H9 (cell line): ENCODE measurements around the gene LIN7A. TPM values are rescaled to one million over a fixed set of nuclear protein-coding genes. Genes with fewer than 3 reads are reported as not detected.

ENCODE experiments used
- DNase-seq: peaks from one replicate; pipeline ENCODE4 v3.0.0-alpha.2; 2017
- H2AFZ ChIP-seq: one replicate; pipeline ENCODE4 v1.6.1; 2013; ENCODE audit warnings: mild to moderate bottlenecking, low read length, control low read depth, moderate library complexity
- H2AK5ac ChIP-seq: 2 replicates; pipeline ENCODE4 v1.6.1; 2013; ENCODE audit warnings: low read length, control low read depth, mixed read lengths; ENCODE audit not compliant: insufficient read length
- H2BK120ac ChIP-seq: one replicate; pipeline ENCODE4 v1.6.1; 2013; ENCODE audit warnings: low read depth, mild to moderate bottlenecking, low read length, control low read depth, inconsistent platforms; ENCODE audit not compliant: poor library complexity, severe bottlenecking
- H2BK12ac ChIP-seq: 2 replicates; pipeline ENCODE4 v1.6.1; 2013; ENCODE audit warnings: low read length, control low read depth, mixed read lengths, low read depth; ENCODE audit not compliant: insufficient read length
- H2BK15ac ChIP-seq: 2 replicates; pipeline ENCODE4 v1.6.1; 2013; ENCODE audit warnings: low read depth, low read length, control low read depth
- H2BK20ac ChIP-seq: one replicate; pipeline ENCODE4 v1.6.1; 2013; ENCODE audit warnings: low read depth, mild to moderate bottlenecking, low read length, control low read depth, inconsistent platforms; ENCODE audit not compliant: poor library complexity, severe bottlenecking
- H2BK5ac ChIP-seq: 2 replicates; pipeline ENCODE4 v1.6.1; 2013; ENCODE audit warnings: low read length, control low read depth, mixed read lengths; ENCODE audit not compliant: insufficient read length
- H3K14ac ChIP-seq: 2 replicates; pipeline ENCODE4 v1.6.1; 2013; ENCODE audit warnings: low read length, control low read depth; ENCODE audit not compliant: insufficient read depth
- H3K18ac ChIP-seq: 2 replicates; pipeline ENCODE4 v1.6.1; 2013; ENCODE audit warnings: low read depth, mild to moderate bottlenecking, mixed read lengths, low read length, control low read depth; ENCODE audit not compliant: insufficient read length
- H3K23ac ChIP-seq: 2 replicates; pipeline ENCODE4 v1.6.1; 2013; ENCODE audit warnings: low read length, control low read depth, mixed read lengths, low read depth; ENCODE audit not compliant: insufficient read length
- H3K23me2 ChIP-seq: 2 replicates; pipeline ENCODE4 v1.6.1; 2013; ENCODE audit warnings: low read depth, mild to moderate bottlenecking, mixed read lengths, low read length, control low read depth; ENCODE audit not compliant: insufficient read length, poor library complexity, severe bottlenecking
- H3K27ac ChIP-seq: 2 replicates; pipeline ENCODE4 v1.5.1; 2013; ENCODE audit warnings: low read length, control low read depth, mixed read lengths, low read depth; ENCODE audit not compliant: insufficient read length
- H3K27me3 ChIP-seq: 2 replicates; pipeline ENCODE4 v1.6.1; 2013; ENCODE audit warnings: low read length, control low read depth, inconsistent platforms; ENCODE audit not compliant: insufficient read depth
- H3K4ac ChIP-seq: 2 replicates; pipeline ENCODE4 v1.6.1; 2013; ENCODE audit warnings: low read depth, mild to moderate bottlenecking, control low read depth, inconsistent platforms, low read length, moderate library complexity
- H3K4me1 ChIP-seq: 2 replicates; pipeline ENCODE4 v1.6.1; 2013; ENCODE audit warnings: low read length, control low read depth, inconsistent platforms; ENCODE audit not compliant: insufficient read depth
- H3K4me2 ChIP-seq: 2 replicates; pipeline ENCODE4 v1.6.1; 2013; ENCODE audit warnings: low read length, control low read depth, mixed read lengths; ENCODE audit not compliant: insufficient read length, insufficient read depth
- H3K56ac ChIP-seq: 2 replicates; pipeline ENCODE4 v1.6.1; 2013; ENCODE audit warnings: low read depth, mild to moderate bottlenecking, mixed read lengths, low read length, control low read depth; ENCODE audit not compliant: insufficient read length
- H3K79me1 ChIP-seq: 2 replicates; pipeline ENCODE4 v1.6.1; 2013; ENCODE audit warnings: low read depth, mild to moderate bottlenecking, moderate library complexity, low read length, control low read depth, inconsistent platforms; ENCODE audit not compliant: insufficient read depth, poor library complexity, severe bottlenecking
- H3K79me2 ChIP-seq: 2 replicates; pipeline ENCODE4 v1.6.1; 2013; ENCODE audit warnings: low read length, control low read depth, inconsistent platforms; ENCODE audit not compliant: insufficient read depth
- H3K9ac ChIP-seq: 2 replicates; pipeline ENCODE4 v1.6.1; 2013; ENCODE audit warnings: low read length, control low read depth, mixed read lengths; ENCODE audit not compliant: insufficient read length; ENCODE audit errors: extremely low read depth
- H3K9me3 ChIP-seq: one replicate; pipeline ENCODE4 v1.6.1; 2013; ENCODE audit warnings: low read depth, low read length, inconsistent platforms; ENCODE audit not compliant: control insufficient read depth
- H3T11ph ChIP-seq: one replicate; pipeline ENCODE4 v1.6.1; 2013; ENCODE audit warnings: mild to moderate bottlenecking, low read length, control low read depth, inconsistent platforms
- H4K20me1 ChIP-seq: one replicate; pipeline ENCODE4 v1.6.1; 2013; ENCODE audit not compliant: control insufficient read depth, insufficient read length, insufficient read depth
- H4K5ac ChIP-seq: 2 replicates; pipeline ENCODE4 v1.6.1; 2013; ENCODE audit warnings: low read depth, mild to moderate bottlenecking, mixed read lengths, low read length, control low read depth; ENCODE audit not compliant: insufficient read length
- H4K8ac ChIP-seq: replicated peaks from 2 replicates; pipeline ENCODE4 v1.6.1; 2013; ENCODE audit warnings: low read length, control low read depth, mixed read lengths, low read depth; ENCODE audit not compliant: insufficient read length
- H4K91ac ChIP-seq: 2 replicates; pipeline ENCODE4 v1.6.1; 2013; ENCODE audit warnings: low read depth, mild to moderate bottlenecking, moderate library complexity, mixed read lengths, low read length, control low read depth; ENCODE audit not compliant: insufficient read length
- H3K27ac Mint-ChIP-seq, 3 experiments: 2 replicates in 2 of 3; 3 replicates in 1 of 3; pipeline ENCODE4 v1.8.0; 2020 to 2021; ENCODE audit warnings: mixed read lengths in 3 of 3, mild to moderate bottlenecking in 1 of 3, moderate library complexity in 1 of 3
- H3K27me3 Mint-ChIP-seq: 2 replicates; pipeline ENCODE4 v1.8.0; 2021; ENCODE audit warnings: low read depth, mild to moderate bottlenecking, moderate library complexity, mixed read lengths
- H3K36me3 Mint-ChIP-seq, 3 experiments: 2 replicates in 2 of 3; 3 replicates in 1 of 3; pipeline ENCODE4 v1.8.0; 2020 to 2021; ENCODE audit warnings: low read depth in 3 of 3, mixed read lengths in 3 of 3; ENCODE audit not compliant: insufficient read depth in 1 of 3
- H3K4me1 Mint-ChIP-seq, 2 experiments: 2 replicates each; pipeline ENCODE4 v1.8.0; 2020; ENCODE audit warnings: mixed read lengths in 2 of 2
- H3K4me3 Mint-ChIP-seq, 2 experiments: 2 replicates in 1 of 2; 3 replicates in 1 of 2; pipeline ENCODE4 v1.8.0; 2020 to 2021; ENCODE audit warnings: mild to moderate bottlenecking in 2 of 2, mixed read lengths in 2 of 2, moderate library complexity in 1 of 2
- H3K9me3 Mint-ChIP-seq, 2 experiments: 2 replicates in 1 of 2; 3 replicates in 1 of 2; pipeline ENCODE4 v1.8.0; 2020; ENCODE audit warnings: mild to moderate bottlenecking in 2 of 2, mixed read lengths in 2 of 2, moderate library complexity in 1 of 2
- CTCF ChIP-seq: fragments of 200-600 bp; sonication (generic); conservative IDR thresholded peaks from 3 replicates; pipeline ENCODE4 v1.8.0; 2021; ENCODE audit warnings: antibody characterized with exemption, mild to moderate bottlenecking
- WGBS: extraction: QIAGEN DNeasy Blood & Tissue Kit; methylation state at CpG from one replicate; pipeline ENCODE4 v1.1.7; 2013; ENCODE audit warnings: missing lambda C conversion rate, low lambda C conversion rate, mixed read lengths; ENCODE audit not compliant: insufficient read length; ENCODE audit errors: extremely low coverage; 5-methylcytosine and 5-hydroxymethylcytosine counted together
- total RNA-seq: library from RNA; stranded (reverse); gene quantifications from 2 replicates; pipeline ENCODE4 v1.2.1, GENCODE V29; 2021

Gene LIN7A
- total RNA-seq, 1 experiment from 2014 or later, result 18.3 TPM

- no peak overlapping the region for H3K4ac ChIP-seq
- H3K4me1 ChIP-seq, result peaks cover 5% of the 10 kb centered on the region; the same call in 1 of the 2 replicates
- no peak for TF ChIP-seq CTCF
- H2BK15ac ChIP-seq, result no peak overlapping the region
- no peak overlapping the region for H2BK12ac ChIP-seq
- H2AFZ ChIP-seq, result no peak overlapping the region
- no peak overlapping the region for H2BK120ac ChIP-seq
- H3K18ac ChIP-seq, result no peak overlapping the region
- no peak overlapping the region for H3K14ac ChIP-seq
- no peak overlapping the region for H3K4me3 Mint-ChIP-seq
- H3K27me3 ChIP-seq, result no peaks in the 10 kb centered on the region
- H3T11ph ChIP-seq, result no peak overlapping the region
- no peak overlapping the region for H2BK5ac ChIP-seq
- no peaks in the 10 kb centered on the region for H4K20me1 ChIP-seq
- H3K9me3 Mint-ChIP-seq, result no peaks in the 10 kb centered on the region
- H3K56ac ChIP-seq, result no peak overlapping the region
- H3K79me1 ChIP-seq, result no peaks in the 10 kb centered on the region
- no peak overlapping the region for H4K8ac ChIP-seq
- no peak overlapping the region for H3K4me2 ChIP-seq
- DNase-seq, result no peak
- no peak overlapping the region; a peak in 1 of 7 replicates for H3K27ac Mint-ChIP-seq
- no peak overlapping the region for H4K91ac ChIP-seq
- H3K4me1 Mint-ChIP-seq, result peaks cover 39 to 41% of the 10 kb centered on the region in 2 experiments
- no peak overlapping the region for H2BK20ac ChIP-seq
- H2AK5ac ChIP-seq, result no peak overlapping the region
- H3K27ac ChIP-seq, result no peak overlapping the region
- no CpG with 5 or more reads among the region's 5 CpGs for WGBS
- no peaks in the 10 kb centered on the region for H3K27me3 Mint-ChIP-seq
- H3K9ac ChIP-seq, result no peak overlapping the region
- no peak overlapping the region for H4K5ac ChIP-seq
- no peaks in the 10 kb centered on the region for H3K36me3 Mint-ChIP-seq
- no peak overlapping the region for H3K23ac ChIP-seq
- no peaks in the 10 kb centered on the region for H3K79me2 ChIP-seq
- H3K23me2 ChIP-seq, result no peaks in the 10 kb centered on the region
- H3K9me3 ChIP-seq, result no peaks in the 10 kb centered on the region
These were observed 175.9 kb downstream of the LIN7A start for GRCh38 chr12:80761838-80762237.
